ENCODE measurements around the gene GDPD1.

The GDPD1 gene

GRCh38 chr17:59260722-59261121, 40.4 kb downstream of the GDPD1 start:
- TF ChIP-seq SP1 (IDR thresholded peaks at IDR 0.05): no peak
- TF ChIP-seq TARDBP (IDR thresholded peaks at IDR 0.05): no peak
- no peak for TF ChIP-seq LEF1 (IDR thresholded peaks at IDR 0.05; ENCODE audit: borderline replicate concordance)
- no peak for TF ChIP-seq L3MBTL2 (conservative IDR thresholded peaks at IDR 0.05)
- no peak for TF ChIP-seq FOXA1 (IDR thresholded peaks at IDR 0.05)
- no peak for TF ChIP-seq ELF4 (IDR thresholded peaks at IDR 0.05)
- TF ChIP-seq ARNT (IDR thresholded peaks at IDR 0.05): no peak
- no peak for TF ChIP-seq FOXM1 (IDR thresholded peaks at IDR 0.05; ENCODE audit: borderline replicate concordance)
- no peak for TF ChIP-seq BHLHE40 (IDR thresholded peaks at IDR 0.05; ENCODE audit: borderline replicate concordance)
- no peak for TF ChIP-seq CTBP1 (IDR thresholded peaks at IDR 0.05; ENCODE audit: borderline replicate concordance)
- no peak for TF ChIP-seq ZNF384 (IDR thresholded peaks at IDR 0.05)
- TF ChIP-seq PKNOX1 (IDR thresholded peaks at IDR 0.05): no peak
- TF ChIP-seq FOXK2 (IDR thresholded peaks at IDR 0.05): no peak
- no peak for TF ChIP-seq HDGF (IDR thresholded peaks at IDR 0.05; ENCODE audit: borderline replicate concordance)
- POLR2A ChIA-PET: no interaction called here
- DNase-seq (ENCODE audit: extremely low spot score): no peak
- CTCF ChIA-PET: no interaction called here

GRCh38 chr17:59266745-59267144, 46.4 kb downstream of the GDPD1 start:
- CTCF ChIA-PET: interaction anchor here (0.6 kb wide), 1 partner anchor 1933 kb away, joined by 3 read pairs; no protein-coding TSS in a partner anchor
- no peak for DNase-seq (ENCODE audit: extremely low spot score)
- POLR2A ChIA-PET: no interaction called here
- TF ChIP-seq SP1 (IDR thresholded peaks at IDR 0.05) (no peak), FOXK2 (IDR thresholded peaks at IDR 0.05) (no peak), PKNOX1 (IDR thresholded peaks at IDR 0.05) (no peak), NFRKB (IDR thresholded peaks at IDR 0.05) (no peak)

GRCh38 chr17:59267776-59268175, 47.5 kb downstream of the GDPD1 start:
- CTCF ChIA-PET: no interaction called here
- TF ChIP-seq SP1 (IDR thresholded peaks at IDR 0.05): no peak
- no peak for TF ChIP-seq HDGF (IDR thresholded peaks at IDR 0.05; ENCODE audit: borderline replicate concordance)
- no peak for TF ChIP-seq SUZ12 (IDR thresholded peaks at IDR 0.05)
- TF ChIP-seq ZNF384 (IDR thresholded peaks at IDR 0.05): no peak
- no peak for TF ChIP-seq CTBP1 (IDR thresholded peaks at IDR 0.05; ENCODE audit: borderline replicate concordance)
- TF ChIP-seq ELF4 (IDR thresholded peaks at IDR 0.05): no peak
- no peak for TF ChIP-seq L3MBTL2 (conservative IDR thresholded peaks at IDR 0.05)
- no peak for TF ChIP-seq PKNOX1 (IDR thresholded peaks at IDR 0.05)
- TF ChIP-seq ARNT (IDR thresholded peaks at IDR 0.05): no peak
- no peak for TF ChIP-seq FOXA1 (IDR thresholded peaks at IDR 0.05)
- TF ChIP-seq NFRKB (IDR thresholded peaks at IDR 0.05): no peak
- TF ChIP-seq LEF1 (IDR thresholded peaks at IDR 0.05; ENCODE audit: borderline replicate concordance): no peak
- no peak for TF ChIP-seq FOXM1 (IDR thresholded peaks at IDR 0.05; ENCODE audit: borderline replicate concordance)
- TF ChIP-seq FOXK2 (IDR thresholded peaks at IDR 0.05): no peak
- no peak for TF ChIP-seq BHLHE40 (IDR thresholded peaks at IDR 0.05; ENCODE audit: borderline replicate concordance)
- POLR2A ChIA-PET: no interaction called here
- DNase-seq (ENCODE audit: extremely low spot score): no peak

- TF ChIP-seq PKNOX1 (IDR thresholded peaks at IDR 0.05): no peak
- TF ChIP-seq ELF4 (IDR thresholded peaks at IDR 0.05): no peak
- TF ChIP-seq HDGF (IDR thresholded peaks at IDR 0.05; ENCODE audit: borderline replicate concordance): no peak
- no peak for TF ChIP-seq LEF1 (IDR thresholded peaks at IDR 0.05; ENCODE audit: borderline replicate concordance)
- no peak for TF ChIP-seq SP1 (IDR thresholded peaks at IDR 0.05)
- no peak for TF ChIP-seq FOXM1 (IDR thresholded peaks at IDR 0.05; ENCODE audit: borderline replicate concordance)
- TF ChIP-seq FOXA1 (IDR thresholded peaks at IDR 0.05): no peak
- POLR2A ChIA-PET: no interaction called here
- DNase-seq (ENCODE audit: extremely low spot score): no peak
- CTCF ChIA-PET: no interaction called here
These were observed 55.3 kb downstream of the GDPD1 start for GRCh38 chr17:59275618-59276017.

- TF ChIP-seq FOXM1 (IDR thresholded peaks at IDR 0.05; ENCODE audit: borderline replicate concordance) (no peak), SP1 (IDR thresholded peaks at IDR 0.05) (no peak), NFRKB (IDR thresholded peaks at IDR 0.05) (no peak), CTBP1 (IDR thresholded peaks at IDR 0.05; ENCODE audit: borderline replicate concordance) (no peak), TARDBP (IDR thresholded peaks at IDR 0.05) (no peak), SUZ12 (IDR thresholded peaks at IDR 0.05) (no peak), PKNOX1 (IDR thresholded peaks at IDR 0.05) (no peak), FOXA1 (IDR thresholded peaks at IDR 0.05) (no peak), FOXK2 (IDR thresholded peaks at IDR 0.05) (no peak), HDGF (IDR thresholded peaks at IDR 0.05; ENCODE audit: borderline replicate concordance) (no peak), LEF1 (IDR thresholded peaks at IDR 0.05; ENCODE audit: borderline replicate concordance) (no peak), L3MBTL2 (conservative IDR thresholded peaks at IDR 0.05) (no peak), BHLHE40 (IDR thresholded peaks at IDR 0.05; ENCODE audit: borderline replicate concordance) (no peak)
- ChIA-PET CTCF (interaction anchor here (0.7 kb wide), 1 partner anchor 954 kb away, joined by 3 read pairs; no protein-coding TSS in a partner anchor), POLR2A (no interaction called here)
- DNase-seq (ENCODE audit: extremely low spot score): no peak
These were observed 56.7 kb downstream of the GDPD1 start for GRCh38 chr17:59277031-59277430.

All from HEK293T (cell line).